Coronary artery (tissue), 2 donors: ENCODE results near the gene PHYHIPL.

Experiments used
- DNase-seq: peaks from one replicate; pipeline ENCODE4 v3.0.0-alpha.2; 2017; ENCODE audit warnings: low spot score
- H3K27ac ChIP-seq, 2 donors: fragments of 200-600 bp; sonication (generic); one replicate each; pipeline ENCODE4 v1.5.1; 2016 to 2019
- H3K4me3 ChIP-seq: fragments of 200-600 bp; sonication (generic); 2 replicates; pipeline ENCODE4 v1.5.1; 2016; ENCODE audit warnings: mild to moderate bottlenecking, moderate library complexity
- TF ChIP-seq, protein P1 (sequence below): fragments of 200-600 bp; sonication (generic); IDR thresholded peaks from one replicate; pipeline ENCODE4 v1.5.1; 2019; ENCODE audit warnings: antibody characterized with exemption

The PHYHIPL gene

DNA sequence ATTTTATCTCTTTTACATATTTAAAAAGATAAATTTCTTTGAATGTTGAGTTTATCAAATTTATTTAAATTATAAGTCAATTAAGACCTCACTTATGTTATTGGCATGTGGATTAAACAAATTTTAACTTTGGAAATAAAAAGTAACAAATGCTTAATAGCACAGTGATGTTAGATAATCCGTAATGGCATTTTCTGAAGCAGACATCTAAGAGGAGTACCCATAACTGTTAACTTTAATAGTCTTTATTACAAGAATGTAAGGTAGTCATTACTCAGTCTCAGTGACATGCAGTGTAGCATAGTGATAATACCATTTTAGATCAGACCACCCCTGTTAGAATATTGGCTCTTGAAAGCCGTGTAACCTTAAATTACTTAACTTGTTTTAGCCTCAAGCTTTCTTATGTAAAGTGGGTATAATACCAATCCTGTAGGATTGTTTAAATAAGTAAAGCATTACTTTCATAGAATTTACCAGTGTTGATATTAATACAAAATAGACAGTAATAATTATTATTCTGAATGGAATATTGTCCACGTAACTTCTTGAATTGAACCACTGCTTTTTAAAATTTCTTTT, 4.3 kb downstream of the PHYHIPL start:
- H3K4me3 ChIP-seq = no peak overlapping the region
- no peak overlapping the region for H3K27ac ChIP-seq
- no peak for DNase-seq
- TF ChIP-seq, protein P1, sequence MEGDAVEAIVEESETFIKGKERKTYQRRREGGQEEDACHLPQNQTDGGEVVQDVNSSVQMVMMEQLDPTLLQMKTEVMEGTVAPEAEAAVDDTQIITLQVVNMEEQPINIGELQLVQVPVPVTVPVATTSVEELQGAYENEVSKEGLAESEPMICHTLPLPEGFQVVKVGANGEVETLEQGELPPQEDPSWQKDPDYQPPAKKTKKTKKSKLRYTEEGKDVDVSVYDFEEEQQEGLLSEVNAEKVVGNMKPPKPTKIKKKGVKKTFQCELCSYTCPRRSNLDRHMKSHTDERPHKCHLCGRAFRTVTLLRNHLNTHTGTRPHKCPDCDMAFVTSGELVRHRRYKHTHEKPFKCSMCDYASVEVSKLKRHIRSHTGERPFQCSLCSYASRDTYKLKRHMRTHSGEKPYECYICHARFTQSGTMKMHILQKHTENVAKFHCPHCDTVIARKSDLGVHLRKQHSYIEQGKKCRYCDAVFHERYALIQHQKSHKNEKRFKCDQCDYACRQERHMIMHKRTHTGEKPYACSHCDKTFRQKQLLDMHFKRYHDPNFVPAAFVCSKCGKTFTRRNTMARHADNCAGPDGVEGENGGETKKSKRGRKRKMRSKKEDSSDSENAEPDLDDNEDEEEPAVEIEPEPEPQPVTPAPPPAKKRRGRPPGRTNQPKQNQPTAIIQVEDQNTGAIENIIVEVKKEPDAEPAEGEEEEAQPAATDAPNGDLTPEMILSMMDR = no peak

DNA sequence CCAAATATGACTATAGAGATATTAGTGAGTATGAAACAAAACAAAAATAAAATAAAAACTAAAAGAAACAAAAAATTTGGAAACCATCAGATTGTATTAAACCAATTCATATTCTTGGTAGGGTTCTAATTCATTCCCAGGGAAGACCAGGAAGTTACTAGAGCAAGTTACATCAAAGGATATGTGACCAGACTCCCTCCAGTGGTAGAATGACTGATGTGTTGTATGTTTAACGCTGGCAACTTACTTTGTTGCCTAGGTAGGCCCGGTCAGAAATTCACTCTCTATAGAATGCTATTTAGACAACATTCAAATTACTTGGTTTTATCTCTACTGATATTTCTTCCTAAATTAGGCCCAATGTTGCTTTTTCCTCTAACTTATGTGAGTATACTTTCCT, 5.2 kb downstream of the PHYHIPL start:
- TF ChIP-seq, protein P1 = no peak
- Histone ChIP-seq H3K27ac (no peak overlapping the region), H3K4me3 (no peak overlapping the region)
- DNase-seq = no peak

DNA sequence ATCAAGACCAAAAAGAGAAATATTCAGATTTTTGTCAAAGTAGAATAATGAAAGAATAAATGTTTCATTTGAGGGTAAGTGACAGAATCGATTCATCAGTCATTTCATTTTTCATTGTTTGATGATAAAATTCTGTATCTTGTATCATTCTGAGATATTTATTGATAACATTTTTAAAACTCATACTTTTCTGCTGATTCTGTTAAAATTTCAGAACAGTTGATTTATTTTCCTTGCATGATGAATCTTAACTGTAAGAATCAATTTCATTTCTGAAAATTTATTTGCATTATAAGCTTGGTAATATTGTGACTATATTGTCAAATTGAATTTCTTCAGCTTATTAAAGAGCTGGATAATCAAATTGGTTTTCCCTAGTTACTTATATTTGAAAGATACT, 13.9 kb downstream of the PHYHIPL start:
- Histone ChIP-seq H3K4me3 (no peak overlapping the region), H3K27ac (no peak overlapping the region)
- DNase-seq = no peak
- TF ChIP-seq, protein P1 = no peak

DNA sequence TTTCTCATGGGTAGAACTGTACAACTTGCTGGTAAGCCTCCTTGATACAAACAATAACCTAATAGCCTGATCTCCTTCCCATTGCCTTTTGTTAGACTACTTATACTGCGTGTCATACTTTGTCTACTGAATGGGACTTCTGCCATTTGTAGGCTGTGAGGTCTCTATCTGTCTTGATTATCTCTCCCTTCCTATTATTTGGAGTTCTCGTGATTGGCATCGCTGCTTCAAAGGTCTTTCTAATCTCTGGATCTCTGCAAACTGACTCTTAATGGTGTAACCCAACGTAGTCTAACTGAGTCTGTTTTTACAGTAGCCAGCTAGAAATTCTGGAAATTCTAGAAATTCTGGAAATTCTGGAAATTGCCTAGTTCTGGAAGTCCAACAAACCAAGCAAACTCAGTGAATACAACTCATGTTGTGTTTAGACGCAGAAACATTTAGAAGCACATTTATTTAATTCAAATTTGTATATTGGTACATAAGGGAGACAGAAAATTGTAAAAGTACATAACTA, 29.8 kb downstream of the PHYHIPL start:
- no peak for DNase-seq
- Histone ChIP-seq H3K4me3 (no peak overlapping the region), H3K27ac (no peak overlapping the region)
- TF ChIP-seq, protein P1 = no peak

DNA sequence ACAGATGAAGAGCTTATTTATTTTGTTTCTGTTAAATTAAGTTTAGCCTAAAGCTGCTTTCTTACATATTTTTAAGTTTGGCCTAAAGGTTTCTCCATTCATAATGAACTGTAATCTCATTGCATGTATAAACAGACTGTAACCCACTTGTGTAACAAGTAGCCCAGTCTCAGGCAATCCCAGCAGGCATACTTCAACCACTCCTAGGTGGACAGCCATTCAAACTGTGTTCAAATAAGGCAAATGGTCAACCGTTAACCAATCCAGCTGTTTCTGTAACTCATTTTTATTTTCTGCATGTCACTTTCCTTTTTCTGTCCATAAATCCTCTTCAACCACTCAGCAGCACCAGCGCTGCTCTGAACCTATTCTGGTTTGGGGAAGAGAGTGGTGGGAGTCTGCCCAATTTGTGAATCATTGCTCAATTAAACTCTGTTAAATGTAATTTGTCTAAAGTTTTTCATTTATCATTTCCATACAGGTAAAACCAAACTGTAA, 35.9 kb downstream of the PHYHIPL start:
- no peak for DNase-seq
- Histone ChIP-seq H3K27ac (no peak overlapping the region), H3K4me3 (no peak overlapping the region)
- TF ChIP-seq, protein P1 = no peak

DNA sequence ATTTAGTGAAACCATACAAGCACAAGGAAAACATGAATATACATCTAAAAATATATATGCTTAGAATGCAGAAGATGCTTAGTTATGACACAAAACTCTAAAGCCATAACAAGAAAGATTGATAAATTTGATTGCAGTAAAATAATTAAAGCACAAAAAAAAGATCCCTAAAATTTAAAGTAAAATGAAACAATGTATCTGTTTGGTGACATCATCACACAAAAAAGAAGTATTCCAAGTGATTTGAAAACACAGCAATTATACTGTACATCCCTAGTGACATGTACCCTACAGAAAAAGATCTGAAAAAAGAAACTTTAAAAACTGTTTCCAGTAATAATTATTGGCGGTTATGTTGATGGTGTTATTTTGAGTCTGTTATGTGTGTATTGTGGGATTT, 37.7 kb downstream of the PHYHIPL start:
- Histone ChIP-seq H3K4me3 (no peak overlapping the region), H3K27ac (no peak overlapping the region)
- no peak for DNase-seq
- TF ChIP-seq, protein P1 = no peak

DNA sequence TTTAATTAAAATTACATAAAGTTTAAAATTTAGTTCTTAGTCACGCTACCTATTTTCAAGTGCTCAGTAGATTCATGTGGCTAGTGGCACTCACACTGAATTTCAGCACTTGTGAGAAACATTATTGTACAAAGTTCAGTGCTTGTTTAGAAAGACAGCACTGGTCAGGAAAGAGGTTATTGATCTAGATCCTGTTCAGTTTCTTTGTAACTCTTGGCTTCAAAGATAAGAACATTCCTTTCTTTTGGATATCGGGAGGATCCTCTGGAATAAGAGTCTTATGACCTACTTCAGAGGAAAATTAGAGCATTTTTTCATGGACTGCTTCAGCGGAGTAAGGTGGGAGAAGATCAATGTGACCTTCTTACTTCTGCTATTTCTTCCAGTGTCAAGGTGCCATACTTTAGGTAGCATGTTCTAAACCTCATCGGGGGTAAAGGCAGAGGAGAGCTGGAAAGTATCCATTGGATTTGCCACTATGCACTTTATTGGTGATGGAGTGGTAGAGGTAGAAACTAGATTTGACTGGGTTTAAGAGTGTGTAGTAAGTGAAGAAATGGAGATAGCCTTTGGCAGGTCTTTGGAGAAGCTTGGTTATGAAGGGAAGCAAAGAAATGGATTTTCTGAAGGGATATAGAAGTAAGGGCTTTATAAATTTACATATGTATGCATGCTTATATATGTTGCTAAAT, 39.9 kb downstream of the PHYHIPL start:
- TF ChIP-seq, protein P1 = no peak
- Histone ChIP-seq H3K27ac (no peak overlapping the region), H3K4me3 (no peak overlapping the region)
- no peak for DNase-seq
